Liver (tissue), 9 donors: ENCODE results near the gene RASSF8. TPM values are rescaled to one million over a fixed set of nuclear protein-coding genes. Genes with fewer than 3 reads are reported as not detected.

ENCODE experiments used
- DNase-seq: peaks from one replicate; pipeline ENCODE4 v3.0.0-alpha.2; 2017; ENCODE audit warnings: low spot score
- H3K27ac ChIP-seq, 2 donors: one replicate each; pipeline ENCODE4 v1.7.0; 2013; ENCODE audit warnings: inconsistent platforms in 2 of 2, low read length in 2 of 2, control low read depth in 1 of 2, low read depth in 1 of 2, mild to moderate bottlenecking in 1 of 2
- H3K27me3 ChIP-seq, 4 donors: one replicate each; pipeline versions ENCODE4 v1.6.1 to v1.7.0; 2013; ENCODE audit warnings: low read length in 3 of 4, inconsistent platforms in 1 of 4, mild to moderate bottlenecking in 1 of 4, moderate library complexity in 1 of 4; ENCODE audit not compliant: control insufficient read depth in 4 of 4, insufficient read depth in 4 of 4
- H3K36me3 ChIP-seq, 4 donors: one replicate each; pipeline versions ENCODE4 v1.6.1 to v1.7.0; 2013; ENCODE audit warnings: low read length in 3 of 4, mild to moderate bottlenecking in 3 of 4, low read depth in 1 of 4, moderate library complexity in 1 of 4; ENCODE audit not compliant: control insufficient read depth in 4 of 4, insufficient read depth in 3 of 4
- H3K4me1 ChIP-seq, 4 donors: one replicate each; pipeline versions ENCODE4 v1.6.1 to v1.7.0; 2013; ENCODE audit warnings: low read length in 3 of 4, mild to moderate bottlenecking in 3 of 4, moderate library complexity in 1 of 4; ENCODE audit not compliant: control insufficient read depth in 4 of 4, insufficient read depth in 4 of 4
- H3K4me3 ChIP-seq, 3 donors: one replicate each; pipeline versions ENCODE4 v1.6.1 to v1.7.0; 2013; ENCODE audit warnings: low read length in 3 of 3, control low read depth in 1 of 3, low read depth in 1 of 3, mild to moderate bottlenecking in 1 of 3
- H3K9ac ChIP-seq, 2 donors: one replicate each; pipeline ENCODE4 v1.7.0; 2013; ENCODE audit warnings: low read length in 2 of 2, mild to moderate bottlenecking in 2 of 2, moderate library complexity in 2 of 2, control low read depth in 1 of 2, low read depth in 1 of 2
- H3K9me3 ChIP-seq, 4 donors: one replicate each; pipeline versions ENCODE4 v1.6.1 to v1.7.0; 2013; ENCODE audit warnings: low read length in 3 of 4; ENCODE audit not compliant: control insufficient read depth in 4 of 4
- ATF3 ChIP-seq: IDR thresholded peaks from 2 replicates; pipeline ENCODE4 v1.6.1; 2016; ENCODE audit warnings: antibody characterized with exemption
- CTCF ChIP-seq: fragments of 150-350 bp; IDR thresholded peaks from 2 replicates; pipeline ENCODE4 v1.5.1; 2017; ENCODE audit warnings: improper control_type of control experiment, low read depth, low read length; ENCODE audit not compliant: missing input control
- EGR1 ChIP-seq, 2 donors: IDR thresholded peaks; 2 replicates each; pipeline ENCODE4 v1.6.1; 2016 to 2018; ENCODE audit warnings: antibody characterized with exemption in 2 of 2, low read depth in 2 of 2
- FOXA1 ChIP-seq: IDR thresholded peaks from 2 replicates; pipeline ENCODE4 v1.6.1; 2016; ENCODE audit warnings: antibody characterized with exemption
- FOXA2 ChIP-seq: IDR thresholded peaks from 2 replicates; pipeline ENCODE4 v1.6.1; 2016; ENCODE audit warnings: antibody characterized with exemption
- GABPA ChIP-seq, 2 donors: IDR thresholded peaks in 1 of 2; conservative IDR thresholded peaks in 1 of 2; 2 replicates each; pipeline ENCODE4 v1.6.1; 2016; ENCODE audit warnings: antibody characterized with exemption in 2 of 2, mild to moderate bottlenecking in 1 of 2, moderate library complexity in 1 of 2
- HNF4A ChIP-seq, 2 donors: conservative IDR thresholded peaks; 2 replicates each; pipeline ENCODE4 v1.6.1; 2016; ENCODE audit warnings: antibody characterized with exemption in 2 of 2, mild to moderate bottlenecking in 2 of 2
- HNF4G ChIP-seq: IDR thresholded peaks from 2 replicates; pipeline ENCODE4 v1.6.1; 2016; ENCODE audit warnings: antibody characterized with exemption
- JUND ChIP-seq, 2 donors: IDR thresholded peaks; 2 replicates each; pipeline ENCODE4 v1.6.1; 2016; ENCODE audit warnings: antibody characterized with exemption in 2 of 2
- NR2F2 ChIP-seq: IDR thresholded peaks from 2 replicates; pipeline ENCODE4 v1.6.1; 2016; ENCODE audit warnings: antibody characterized with exemption
- RAD21 ChIP-seq, 2 donors: IDR thresholded peaks; 2 replicates each; pipeline ENCODE4 v1.6.1; 2016; ENCODE audit warnings: antibody characterized with exemption in 2 of 2, mild to moderate bottlenecking in 2 of 2
- REST ChIP-seq: IDR thresholded peaks from 2 replicates; pipeline ENCODE4 v1.6.1; 2016; ENCODE audit warnings: antibody characterized with exemption, mild to moderate bottlenecking
- RXRA ChIP-seq, 2 donors: IDR thresholded peaks; 2 replicates each; pipeline ENCODE4 v1.6.1; 2017 to 2018; ENCODE audit warnings: antibody characterized with exemption in 2 of 2, mild to moderate bottlenecking in 1 of 2
- SP1 ChIP-seq: IDR thresholded peaks from 2 replicates; pipeline ENCODE4 v1.6.1; 2018; ENCODE audit warnings: antibody characterized with exemption, mild to moderate bottlenecking
- TAF1 ChIP-seq: conservative IDR thresholded peaks from 2 replicates; pipeline ENCODE4 v1.6.1; 2016; ENCODE audit warnings: antibody characterized with exemption, mild to moderate bottlenecking
- YY1 ChIP-seq: IDR thresholded peaks from 2 replicates; pipeline ENCODE4 v1.6.1; 2016; ENCODE audit warnings: antibody characterized with exemption, mild to moderate bottlenecking
- WGBS: extraction: QIAGEN DNeasy Blood & Tissue Kit; methylation state at CpG from one replicate; pipeline ENCODE4 v1.1.7; 2013; 5-methylcytosine and 5-hydroxymethylcytosine counted together
- polyA plus RNA-seq, 2 donors: library from polyadenylated mRNA; stranded (reverse) in 1 of 2; unstranded in 1 of 2; fragments of 200-250 nt in 1 of 2; fragments of >200 nt in 1 of 2; fragmentation: Nextera tagmentation in 1 of 2; extraction: Ambion mirVana in 1 of 2; gene quantifications; one replicate each; pipeline versions ENCODE4 v1.2.1 to v1.2.3, GENCODE V29; 2013 to 2015
- total RNA-seq, 2 donors: library from RNA; depleted of rRNA; stranded (reverse); fragments of >200 nt; gene quantifications; one replicate each; pipeline ENCODE4 v1.2.3, GENCODE V29; 2014
- TF ChIP-seq, protein P1 (sequence below): IDR thresholded peaks from 2 replicates; pipeline ENCODE4 v1.6.1; 2016; ENCODE audit warnings: antibody characterized with exemption
- TF ChIP-seq, protein P2 (sequence below): IDR thresholded peaks from 2 replicates; pipeline ENCODE4 v1.6.1; 2016; ENCODE audit warnings: antibody characterized with exemption
- donor health status: healthy.
- donor health status: healthy.
- donor health status: healthy.
- donor health status: healthy.
- donor health status: healthy.

The RASSF8 gene
- total and polyA plus RNA-seq, 4 donors, result 1.7 to 9.4 (median 3.3) TPM

DNA sequence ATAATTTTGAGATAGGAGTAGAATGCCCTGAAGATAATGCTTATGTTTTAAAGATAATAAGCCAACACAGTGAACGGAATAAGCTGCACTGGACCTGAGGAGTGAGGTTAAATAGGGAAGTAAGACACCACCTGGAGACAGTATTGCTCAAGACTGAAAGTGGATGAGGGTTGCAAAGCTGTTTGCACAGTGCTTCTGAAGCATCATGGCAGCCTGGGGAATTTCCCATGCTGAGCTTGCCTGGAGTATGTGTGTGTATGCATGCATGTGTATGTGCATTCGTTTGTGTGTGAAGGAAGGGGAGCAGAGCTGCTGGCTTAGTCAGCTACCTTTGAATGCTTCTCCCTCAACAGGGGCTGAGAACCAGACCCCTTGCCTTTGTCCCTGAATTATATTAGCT is 130.5 kb downstream of the RASSF8 start:
- no peak for DNase-seq
- 79% methylated on average over 2 of the region's 2 CpGs for WGBS
- TF ChIP-seq YY1 (no peak), ATF3 (no peak), FOXA1 (no peak), RXRA (IDR thresholded peaks at IDR 0.05) (no peak), JUND (IDR thresholded peaks at IDR 0.05) (no peak), HNF4G (no peak), TAF1 (no peak), RAD21 (IDR thresholded peaks at IDR 0.05) (no peak), EGR1 (IDR thresholded peaks at IDR 0.05; ENCODE audit: low read depth in 2 of 2) (no peak), FOXA2 (no peak), REST (no peak), NR2F2 (no peak), SP1 (no peak), HNF4A (conservative IDR thresholded peaks at IDR 0.05) (no peak), CTCF (no peak), GABPA (IDR thresholded peaks at IDR 0.05 in 1 of 2, conservative IDR thresholded peaks at IDR 0.05 in 1 of 2) (no peak)
- TF ChIP-seq, protein P1, sequence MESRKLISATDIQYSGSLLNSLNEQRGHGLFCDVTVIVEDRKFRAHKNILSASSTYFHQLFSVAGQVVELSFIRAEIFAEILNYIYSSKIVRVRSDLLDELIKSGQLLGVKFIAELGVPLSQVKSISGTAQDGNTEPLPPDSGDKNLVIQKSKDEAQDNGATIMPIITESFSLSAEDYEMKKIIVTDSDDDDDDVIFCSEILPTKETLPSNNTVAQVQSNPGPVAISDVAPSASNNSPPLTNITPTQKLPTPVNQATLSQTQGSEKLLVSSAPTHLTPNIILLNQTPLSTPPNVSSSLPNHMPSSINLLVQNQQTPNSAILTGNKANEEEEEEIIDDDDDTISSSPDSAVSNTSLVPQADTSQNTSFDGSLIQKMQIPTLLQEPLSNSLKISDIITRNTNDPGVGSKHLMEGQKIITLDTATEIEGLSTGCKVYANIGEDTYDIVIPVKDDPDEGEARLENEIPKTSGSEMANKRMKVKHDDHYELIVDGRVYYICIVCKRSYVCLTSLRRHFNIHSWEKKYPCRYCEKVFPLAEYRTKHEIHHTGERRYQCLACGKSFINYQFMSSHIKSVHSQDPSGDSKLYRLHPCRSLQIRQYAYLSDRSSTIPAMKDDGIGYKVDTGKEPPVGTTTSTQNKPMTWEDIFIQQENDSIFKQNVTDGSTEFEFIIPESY, result no peak
- TF ChIP-seq, protein P2, sequence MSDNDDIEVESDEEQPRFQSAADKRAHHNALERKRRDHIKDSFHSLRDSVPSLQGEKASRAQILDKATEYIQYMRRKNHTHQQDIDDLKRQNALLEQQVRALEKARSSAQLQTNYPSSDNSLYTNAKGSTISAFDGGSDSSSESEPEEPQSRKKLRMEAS, result no peak
- Histone ChIP-seq H3K9ac (no peak overlapping the region), H3K4me1 (no peaks in the 10 kb centered on the region), H3K4me3 (no peak overlapping the region), H3K36me3 (no peaks in the 10 kb centered on the region), H3K27ac (no peak overlapping the region), H3K9me3 (no peaks in the 10 kb centered on the region), H3K27me3 (no peaks in the 10 kb centered on the region)
